Thyroid gland (tissue), 4 donors: ENCODE measurements around the gene PDE8B.

Source experiments
- CTCF ChIP-seq, 6 experiments: fragments of 200-600 bp in 3 of 6; fragments of 450-650 bp in 3 of 6; sonication (generic) in 3 of 6; IDR thresholded peaks; one replicate each; pipeline ENCODE4 v1.5.1; 2016 to 2019; ENCODE audit warnings: antibody characterized with exemption in 6 of 6, mild to moderate bottlenecking in 2 of 6, inconsistent platforms in 1 of 6, moderate library complexity in 1 of 6
- POLR2A ChIP-seq, 2 donors: fragments of 450-650 bp; IDR thresholded peaks; one replicate each; pipeline ENCODE4 v1.6.1; 2017; ENCODE audit warnings: antibody characterized with exemption in 2 of 2, mild to moderate bottlenecking in 2 of 2, moderate library complexity in 1 of 2

GRCh38 chr5:77355751-77356150, 145.3 kb downstream of the PDE8B start:
- TF ChIP-seq CTCF (IDR thresholded peaks at IDR 0.05) (no peak), POLR2A (IDR thresholded peaks at IDR 0.05) (no peak)
